HCT116 (cell line): ENCODE measurements around the gene RHD.
"Not testable (repeated sequence)": the region's sequence is repeated elsewhere in the genome, so short reads cannot be mapped to it uniquely, and the experiment has no call there.

Source experiments
- JUND ChIP-seq: IDR thresholded peaks from 2 replicates; pipeline ENCODE4 v1.6.1; 2012
- SIN3A ChIP-seq: IDR thresholded peaks from 2 replicates; pipeline ENCODE4 v1.6.1; 2012; ENCODE audit warnings: low read depth
- TF ChIP-seq, protein P1 (sequence below), 3 experiments: fragments of 200-600 bp in 1 of 3; sonication (generic) in 1 of 3; IDR thresholded peaks in 2 of 3; conservative IDR thresholded peaks in 1 of 3; 2 replicates each; pipeline ENCODE4 v1.5.1; 2012 to 2017; ENCODE audit warnings: low read depth in 2 of 3, low read length in 2 of 3, antibody characterized with exemption in 1 of 3, borderline replicate concordance in 1 of 3, control low read depth in 1 of 3, mild to moderate bottlenecking in 1 of 3, mixed read lengths in 1 of 3, mixed run types in 1 of 3, moderate library complexity in 1 of 3; ENCODE audit not compliant: insufficient read depth in 1 of 3

DNA sequence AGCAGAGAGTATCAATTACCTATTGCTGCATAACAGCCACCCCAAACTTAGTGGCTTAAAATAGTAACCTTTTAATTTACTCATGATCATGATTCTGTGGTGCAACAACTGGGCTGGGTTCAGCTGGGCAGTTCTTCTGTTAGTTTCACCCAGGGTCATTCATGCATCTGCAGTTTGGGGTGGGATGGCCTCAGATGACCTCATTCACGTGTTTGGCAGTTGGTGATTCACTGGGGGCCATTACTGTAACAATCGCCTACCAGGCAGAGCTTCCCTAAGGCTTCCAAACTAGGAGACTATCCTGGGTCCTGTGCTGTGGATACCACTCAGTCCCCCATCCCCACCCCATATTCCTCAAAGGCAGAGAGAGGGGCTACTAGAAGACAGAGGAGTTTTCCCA is 6.0 kb downstream of the RHD start:
- TF ChIP-seq, protein P1, sequence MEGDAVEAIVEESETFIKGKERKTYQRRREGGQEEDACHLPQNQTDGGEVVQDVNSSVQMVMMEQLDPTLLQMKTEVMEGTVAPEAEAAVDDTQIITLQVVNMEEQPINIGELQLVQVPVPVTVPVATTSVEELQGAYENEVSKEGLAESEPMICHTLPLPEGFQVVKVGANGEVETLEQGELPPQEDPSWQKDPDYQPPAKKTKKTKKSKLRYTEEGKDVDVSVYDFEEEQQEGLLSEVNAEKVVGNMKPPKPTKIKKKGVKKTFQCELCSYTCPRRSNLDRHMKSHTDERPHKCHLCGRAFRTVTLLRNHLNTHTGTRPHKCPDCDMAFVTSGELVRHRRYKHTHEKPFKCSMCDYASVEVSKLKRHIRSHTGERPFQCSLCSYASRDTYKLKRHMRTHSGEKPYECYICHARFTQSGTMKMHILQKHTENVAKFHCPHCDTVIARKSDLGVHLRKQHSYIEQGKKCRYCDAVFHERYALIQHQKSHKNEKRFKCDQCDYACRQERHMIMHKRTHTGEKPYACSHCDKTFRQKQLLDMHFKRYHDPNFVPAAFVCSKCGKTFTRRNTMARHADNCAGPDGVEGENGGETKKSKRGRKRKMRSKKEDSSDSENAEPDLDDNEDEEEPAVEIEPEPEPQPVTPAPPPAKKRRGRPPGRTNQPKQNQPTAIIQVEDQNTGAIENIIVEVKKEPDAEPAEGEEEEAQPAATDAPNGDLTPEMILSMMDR (IDR thresholded peaks at IDR 0.05 in 2 of 3, conservative IDR thresholded peaks at IDR 0.05 in 1 of 3; ENCODE audit: borderline replicate concordance in 1 of 3, insufficient read depth in 1 of 3, low read depth in 2 of 3, low read length in 2 of 3): not testable (repeated sequence)
- TF ChIP-seq JUND, SIN3A: not testable (repeated sequence)
